Transverse colon (tissue), 1 donor: Measurements from ENCODE around the gene ANGPTL4.

Experiments used
- EP300 ChIP-seq: sonication (generic); formaldehyde crosslinking; IDR thresholded peaks from one replicate; pipeline ENCODE4 v1.6.1; 2017; ENCODE audit warnings: antibody characterized with exemption, low read depth
- POLR2A ChIP-seq: fragments of 450-650 bp; IDR thresholded peaks from one replicate; pipeline ENCODE4 v1.6.1; 2016; ENCODE audit warnings: antibody characterized with exemption, mild to moderate bottlenecking, moderate library complexity

GRCh38 chr19:8421484-8422461 is 57.8 kb downstream of the ANGPTL4 start:
- TF ChIP-seq POLR2A (no peak), EP300 (no peak)
